KMS-11 (cell line): Measurements from ENCODE around the gene LPP.

Source experiments
- H2AFZ ChIP-seq: fragments of 200-600 bp; sonication (generic); 2 replicates; pipeline ENCODE4 v1.6.1; 2016; ENCODE audit warnings: antibody characterized with exemption, mixed run types, low read depth
- H3K27ac ChIP-seq: fragments of 200-600 bp; sonication (generic); 2 replicates; pipeline ENCODE4 v1.6.1; 2016; ENCODE audit warnings: mild to moderate bottlenecking, mixed run types
- H3K27me3 ChIP-seq: fragments of 200-600 bp; sonication (generic); 2 replicates; pipeline ENCODE4 v1.6.1; 2017; ENCODE audit warnings: mild to moderate bottlenecking, low read depth, mixed run types, moderate library complexity; ENCODE audit not compliant: insufficient read depth
- H3K36me3 ChIP-seq: fragments of 200-600 bp; sonication (generic); 2 replicates; pipeline ENCODE4 v1.6.1; 2017; ENCODE audit warnings: mild to moderate bottlenecking, mixed run types; ENCODE audit not compliant: insufficient read depth
- H3K4me1 ChIP-seq: fragments of 200-600 bp; sonication (generic); 2 replicates; pipeline ENCODE4 v1.6.1; 2016; ENCODE audit warnings: mild to moderate bottlenecking, low read depth, mixed run types; ENCODE audit not compliant: poor library complexity, severe bottlenecking
- H3K4me2 ChIP-seq: fragments of 200-600 bp; sonication (generic); 2 replicates; pipeline ENCODE4 v1.7.0; 2016; ENCODE audit warnings: mild to moderate bottlenecking, mixed run types
- H3K4me3 ChIP-seq: fragments of 200-600 bp; sonication (generic); IDR thresholded peaks from 2 replicates; pipeline ENCODE4 v1.6.1; 2017; ENCODE audit warnings: low read depth, low read length, mixed read lengths; ENCODE audit not compliant: insufficient read depth
- H3K79me2 ChIP-seq: fragments of 200-600 bp; sonication (generic); 2 replicates; pipeline ENCODE4 v1.6.1; 2016; ENCODE audit warnings: low read depth, mixed run types; ENCODE audit not compliant: insufficient read depth
- H3K9ac ChIP-seq: fragments of 200-600 bp; sonication (generic); 2 replicates; pipeline ENCODE4 v1.6.1; 2016; ENCODE audit warnings: mild to moderate bottlenecking, mixed run types
- H4K20me1 ChIP-seq: fragments of 200-600 bp; sonication (generic); 2 replicates; pipeline ENCODE4 v1.6.1; 2016; ENCODE audit warnings: mild to moderate bottlenecking, mixed run types; ENCODE audit not compliant: insufficient read depth
- CTCF ChIP-seq: fragments of 200-600 bp; sonication (generic); conservative IDR thresholded peaks from 2 replicates; pipeline ENCODE4 v1.6.1; 2017; ENCODE audit warnings: low read depth, mild to moderate bottlenecking, antibody characterized with exemption, low read length, moderate library complexity, mixed read lengths

Gene LPP

GRCh38 chr3:188408831-188409230 is 254.9 kb downstream of the LPP start:
- H3K36me3 ChIP-seq: no peaks in the 10 kb centered on the region
- no peak overlapping the region for H3K27ac ChIP-seq
- no peak overlapping the region for H3K4me2 ChIP-seq
- TF ChIP-seq CTCF: no peak
- no peak overlapping the region for H3K4me3 ChIP-seq
- H2AFZ ChIP-seq: no peak overlapping the region
- no peaks in the 10 kb centered on the region for H3K4me1 ChIP-seq
- H3K79me2 ChIP-seq: no peaks in the 10 kb centered on the region
- H3K9ac ChIP-seq: no peak overlapping the region
- no peaks in the 10 kb centered on the region for H3K27me3 ChIP-seq
- no peaks in the 10 kb centered on the region for H4K20me1 ChIP-seq

- Histone ChIP-seq H3K4me3 (no peak overlapping the region), H3K9ac (no peak overlapping the region), H3K4me1 (no peaks in the 10 kb centered on the region), H3K27ac (no peak overlapping the region), H3K27me3 (no peaks in the 10 kb centered on the region), H3K79me2 (no peaks in the 10 kb centered on the region), H3K36me3 (no peaks in the 10 kb centered on the region), H4K20me1 (no peaks in the 10 kb centered on the region), H2AFZ (no peak overlapping the region), H3K4me2 (no peak overlapping the region)
- TF ChIP-seq CTCF: no peak
These were observed 257.8 kb downstream of the LPP start for GRCh38 chr3:188411750-188412149.

- Histone ChIP-seq H2AFZ (no peak overlapping the region), H3K4me3 (no peak overlapping the region), H3K9ac (no peak overlapping the region), H3K79me2 (no peaks in the 10 kb centered on the region), H3K27ac (no peak overlapping the region), H4K20me1 (no peaks in the 10 kb centered on the region), H3K36me3 (no peaks in the 10 kb centered on the region), H3K4me2 (no peak overlapping the region), H3K27me3 (no peaks in the 10 kb centered on the region), H3K4me1 (no peaks in the 10 kb centered on the region)
- TF ChIP-seq CTCF: no peak
These were observed 261.2 kb downstream of the LPP start for GRCh38 chr3:188415196-188415595.

- H2AFZ ChIP-seq: no peak overlapping the region
- H3K27me3 ChIP-seq: no peaks in the 10 kb centered on the region
- H3K79me2 ChIP-seq: no peaks in the 10 kb centered on the region
- no peaks in the 10 kb centered on the region for H3K36me3 ChIP-seq
- TF ChIP-seq CTCF: no peak
- no peaks in the 10 kb centered on the region for H4K20me1 ChIP-seq
- no peaks in the 10 kb centered on the region for H3K4me1 ChIP-seq
- no peak overlapping the region for H3K4me3 ChIP-seq
- H3K4me2 ChIP-seq: no peak overlapping the region
- H3K9ac ChIP-seq: no peak overlapping the region
- H3K27ac ChIP-seq: no peak overlapping the region
These were observed 262.1 kb downstream of the LPP start for GRCh38 chr3:188416041-188416440.
